Left ventricle myocardium inferior (tissue), 1 donor: ENCODE results near the gene SLC25A44. TPM values are rescaled to one million over a fixed set of nuclear protein-coding genes. Genes with fewer than 3 reads are reported as not detected.

Experiments
- DNase-seq: peaks from one replicate; pipeline ENCODE4 v3.0.0-alpha.2; 2020
- H3K27ac ChIP-seq: fragments of 200-600 bp; replicated peaks from 2 replicates; pipeline ENCODE4 v1.8.0; 2021
- H3K27me3 ChIP-seq: fragments of 200-600 bp; 2 replicates; pipeline ENCODE4 v1.8.0; 2021; ENCODE audit warnings: low read depth
- H3K36me3 ChIP-seq: fragments of 200-600 bp; 2 replicates; pipeline ENCODE4 v1.8.0; 2021
- H3K4me1 ChIP-seq: fragments of 200-600 bp; 2 replicates; pipeline ENCODE4 v1.8.0; 2021
- H3K4me3 ChIP-seq: fragments of 200-600 bp; 2 replicates; pipeline ENCODE4 v1.8.0; 2021; ENCODE audit warnings: mild to moderate bottlenecking, moderate library complexity
- H3K9me3 ChIP-seq: fragments of 200-600 bp; replicated peaks from 2 replicates; pipeline ENCODE4 v1.8.0; 2021
- CTCF ChIP-seq: fragments of 200-600 bp; IDR thresholded peaks from 2 replicates; pipeline ENCODE4 v1.8.0; 2021; ENCODE audit warnings: antibody characterized with exemption, mild to moderate bottlenecking, borderline replicate concordance
- intact Hi-C: fragments of 100-400 bp; cut with micrococcal nuclease; formaldehyde crosslinking; loops from one replicate; pipeline ENCODE4 v1.11.0; 2022
- total RNA-seq: library from RNA; stranded (reverse); fragmentation: NEBNext Ultra II Directional; extraction: Animal tissue kit (Norgen Biotek cat#: 25700); gene quantifications from one replicate; pipeline ENCODE4 v1.2.1, GENCODE V29; 2021
- donor health status: DM: no; HTN: yes; CAD: no; lungs with severe emphysema.

The SLC25A44 gene
- total RNA-seq, 1 donor from 2014 or later, result 14.4 TPM

DNA sequence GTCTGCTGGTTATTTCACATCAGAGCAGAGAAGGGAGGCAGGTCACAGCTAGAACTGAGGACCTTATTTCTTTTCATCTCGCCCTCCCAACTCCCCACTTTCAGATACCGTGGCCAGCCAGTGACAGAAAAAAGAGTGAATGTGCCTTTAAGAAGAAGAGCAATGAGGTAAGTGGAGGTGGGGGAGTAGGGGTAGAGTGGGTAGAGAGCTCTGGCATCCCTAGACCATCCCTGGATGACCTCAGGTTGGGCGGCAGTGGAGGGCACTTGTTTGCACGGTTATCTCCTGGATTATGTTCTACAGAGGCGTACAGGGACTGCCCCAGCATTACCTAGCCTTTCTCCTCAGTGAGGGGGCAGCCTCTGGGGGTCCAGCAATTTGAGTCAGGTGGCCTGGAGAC lies 35.9 kb upstream of the SLC25A44 start:
- no peak for DNase-seq
- no peak for TF ChIP-seq CTCF
- Histone ChIP-seq H3K9me3 (no peaks in the 10 kb centered on the region), H3K4me1 (peaks cover 30% of the 10 kb centered on the region), H3K4me3 (no peak overlapping the region), H3K27ac (no peak overlapping the region), H3K27me3 (peaks cover 4% of the 10 kb centered on the region), H3K36me3 (no peaks in the 10 kb centered on the region)
- intact Hi-C loops, result loop anchor here (10.0 kb wide), 1 partner anchor 47 kb away; no protein-coding TSS in a partner anchor

- Histone ChIP-seq H3K9me3 (no peaks in the 10 kb centered on the region), H3K27me3 (no peaks in the 10 kb centered on the region), H3K4me1 (peaks cover 34% of the 10 kb centered on the region), H3K4me3 (peak overlapping the region; percentile 71), H3K36me3 (no peaks in the 10 kb centered on the region), H3K27ac (peak overlapping the region; percentile 88)
- intact Hi-C loops, result loop anchor here (10.0 kb wide), 1 partner anchor 45 kb away; no protein-coding TSS in a partner anchor
- DNase-seq, result peak; percentile 49
- no peak for TF ChIP-seq CTCF
Observed at GRCh38 chr1:156160000-156160742, 33.7 kb upstream of the SLC25A44 start.

GRCh38 chr1:156160743-156161171 lies 33.1 kb upstream of the SLC25A44 start:
- no peak for TF ChIP-seq CTCF
- peak; percentile 90 for DNase-seq
- peaks cover 34% of the 10 kb centered on the region for H3K4me1 ChIP-seq
- intact Hi-C loops, result no loop called here
- H3K27ac ChIP-seq, result peak overlapping the region; percentile 88
- H3K36me3 ChIP-seq, result no peaks in the 10 kb centered on the region
- peak overlapping the region; percentile 71 for H3K4me3 ChIP-seq
- no peaks in the 10 kb centered on the region for H3K27me3 ChIP-seq
- H3K9me3 ChIP-seq, result no peaks in the 10 kb centered on the region

DNA sequence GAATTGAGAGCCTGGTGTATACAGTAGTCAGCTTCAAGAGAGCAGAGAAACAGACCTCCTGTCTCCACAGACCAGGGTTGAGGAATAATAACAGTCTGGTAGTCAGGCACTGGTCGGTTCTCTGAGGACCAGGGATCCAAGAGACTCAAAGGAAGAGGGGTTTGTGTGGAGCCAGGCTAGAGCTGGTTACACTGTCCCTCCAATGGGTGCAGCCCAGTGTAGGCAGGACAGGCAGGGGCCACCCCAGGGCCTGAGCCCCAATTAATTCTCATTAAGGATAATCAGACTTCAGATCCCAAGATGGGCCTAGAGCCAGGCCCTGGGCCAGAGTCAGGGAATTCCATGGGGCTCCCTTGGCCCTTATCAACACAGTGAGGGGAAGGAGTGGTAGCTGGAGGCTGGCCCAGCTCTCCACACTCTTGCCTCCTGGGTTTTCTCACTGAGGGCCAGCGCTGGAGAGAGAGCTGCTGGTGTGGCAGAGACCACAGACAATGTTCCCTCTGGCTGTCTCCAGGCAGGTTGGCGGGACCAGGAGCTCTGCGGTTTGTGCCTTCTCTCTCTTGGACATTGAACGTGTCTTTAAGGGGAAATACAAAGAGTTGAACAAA lies 31.4 kb upstream of the SLC25A44 start:
- intact Hi-C loops, result no loop called here
- H3K9me3 ChIP-seq, result no peaks in the 10 kb centered on the region
- H3K4me3 ChIP-seq, result no peak overlapping the region
- DNase-seq, result peak; percentile 41
- H3K4me1 ChIP-seq, result peaks cover 34% of the 10 kb centered on the region
- no peaks in the 10 kb centered on the region for H3K27me3 ChIP-seq
- no peaks in the 10 kb centered on the region for H3K36me3 ChIP-seq
- no peak for TF ChIP-seq CTCF
- peak overlapping the region; percentile 88 for H3K27ac ChIP-seq

GRCh38 chr1:156163712-156164111 lies 30.2 kb upstream of the SLC25A44 start:
- Histone ChIP-seq H3K4me3 (no peak overlapping the region), H3K27me3 (no peaks in the 10 kb centered on the region), H3K36me3 (no peaks in the 10 kb centered on the region), H3K4me1 (peaks cover 34% of the 10 kb centered on the region), H3K9me3 (no peaks in the 10 kb centered on the region), H3K27ac (no peak overlapping the region)
- intact Hi-C loops, result no loop called here
- TF ChIP-seq CTCF, result no peak
- DNase-seq, result no peak
